H1 (cell line): ENCODE data around the gene ZNF609. TPM values are rescaled to one million over a fixed set of nuclear protein-coding genes. Genes with fewer than 3 reads are reported as not detected.

Experiments used
- CTCF ChIA-PET: fragments of 300-600 bp; sonication (Branson Sonifier 250); formaldehyde crosslinking; loops from one replicate; lab custom pipeline; 2021; ENCODE audit not compliant: partially characterized antibody; lab: Charles Lee
- POLR2A ChIA-PET: fragments of 300-600 bp; sonication (Branson Sonifier 250); formaldehyde crosslinking; loops from one replicate; lab custom pipeline; 2021; ENCODE audit warnings: inconsistent platforms; ENCODE audit not compliant: partially characterized antibody; lab: Charles Lee
- DNase-seq, 2 experiments: peaks; one replicate each; pipeline versions ENCODE4 v3.0.0 to v3.0.0-alpha.2; 2010 to 2022; ENCODE audit warnings: low spot score in 2 of 2, low read depth in 1 of 2, mixed read lengths in 1 of 2
- FAIRE-seq: peaks from 2 replicates; lab custom pipeline; 2011; peaks lifted over from hg19 to GRCh38; lab: Jason Lieb, UNC
- H2AFZ ChIP-seq: 2 replicates; pipeline ENCODE4 v1.8.1; 2012; ENCODE audit warnings: low read length, inconsistent platforms
- H2AK5ac ChIP-seq: 2 replicates; pipeline ENCODE4 v1.6.1; 2013; ENCODE audit warnings: low read depth, low read length
- H2BK120ac ChIP-seq: replicated peaks from 2 replicates; pipeline ENCODE3; 2013; ENCODE audit warnings: low read depth, low read length, inconsistent platforms
- H2BK12ac ChIP-seq: 2 replicates; pipeline ENCODE4 v1.6.1; 2013; ENCODE audit warnings: low read depth, low read length
- H2BK15ac ChIP-seq: 2 replicates; pipeline ENCODE4 v1.6.1; 2013; ENCODE audit warnings: low read length
- H2BK20ac ChIP-seq: 2 replicates; pipeline ENCODE4 v1.6.1; 2013; ENCODE audit warnings: low read length
- H2BK5ac ChIP-seq: 2 replicates; pipeline ENCODE4 v1.6.1; 2013; ENCODE audit warnings: low read depth, low read length
- H3K14ac ChIP-seq: 2 replicates; pipeline ENCODE4 v1.6.1; 2013; ENCODE audit warnings: inconsistent platforms; ENCODE audit not compliant: insufficient read length
- H3K18ac ChIP-seq: 2 replicates; pipeline ENCODE4 v1.6.1; 2013; ENCODE audit warnings: low read length; ENCODE audit errors: extremely low read depth
- H3K23ac ChIP-seq: 2 replicates; pipeline ENCODE4 v1.6.1; 2013; ENCODE audit warnings: inconsistent platforms; ENCODE audit not compliant: insufficient read length
- H3K23me2 ChIP-seq: 2 replicates; pipeline ENCODE4 v1.6.1; 2013; ENCODE audit warnings: low read depth, low read length
- H3K27ac ChIP-seq: 2 replicates; pipeline ENCODE4 v1.6.1; 2011; ENCODE audit warnings: low read depth, low read length, inconsistent platforms
- H3K27me3 ChIP-seq, 4 experiments: replicated peaks in 1 of 4; 1 replicate in 1 of 4; 2 replicates in 3 of 4; pipeline versions ENCODE4 v1.6.1 to v1.8.1; 2011 to 2013; ENCODE audit warnings: low read length in 3 of 4, mild to moderate bottlenecking in 3 of 4, inconsistent platforms in 2 of 4, mixed read lengths in 2 of 4, moderate library complexity in 1 of 4; ENCODE audit not compliant: control insufficient read depth in 3 of 4, insufficient read depth in 3 of 4; ENCODE audit errors: extremely low read depth in 1 of 4
- H3K36me3 ChIP-seq, 4 experiments: 2 replicates each; pipeline versions ENCODE4 v1.6.1 to v1.8.1; 2011 to 2013; ENCODE audit warnings: mild to moderate bottlenecking in 4 of 4, low read length in 3 of 4, moderate library complexity in 2 of 4, control low read depth in 1 of 4, inconsistent platforms in 1 of 4; ENCODE audit not compliant: insufficient read depth in 4 of 4, control insufficient read depth in 2 of 4
- H3K4ac ChIP-seq: replicated peaks from 2 replicates; pipeline ENCODE3; 2013; ENCODE audit warnings: low read length, low read depth, mixed read lengths, inconsistent platforms; ENCODE audit not compliant: insufficient read length
- H3K4me1 ChIP-seq, 4 experiments: replicated peaks in 1 of 4; 1 replicate in 1 of 4; 2 replicates in 3 of 4; pipeline versions ENCODE4 v1.6.1 to v1.8.1; 2011 to 2013; ENCODE audit warnings: low read length in 3 of 4, inconsistent platforms in 2 of 4, mixed read lengths in 1 of 4; ENCODE audit not compliant: insufficient read depth in 4 of 4, control insufficient read depth in 3 of 4
- H3K4me2 ChIP-seq, 2 experiments: 2 replicates each; pipeline versions ENCODE4 v1.6.1 to v1.8.1; 2011 to 2013; ENCODE audit warnings: low read depth in 2 of 2, low read length in 2 of 2, control low read depth in 1 of 2, inconsistent platforms in 1 of 2, mild to moderate bottlenecking in 1 of 2; ENCODE audit not compliant: insufficient read depth in 1 of 2
- H3K4me3 ChIP-seq, 4 experiments: fragments of 200-600, 300-600 bp in 1 of 4; sonication (generic), shearing (Covaris generic), sonication (Bioruptor Twin) in 1 of 4; 2 replicates each; pipeline versions ENCODE4 v1.5.1 to v1.8.1; 2011 to 2016; ENCODE audit warnings: low read length in 4 of 4, low read depth in 3 of 4, control low read depth in 2 of 4, inconsistent platforms in 2 of 4, mild to moderate bottlenecking in 2 of 4, mixed read lengths in 1 of 4, moderate library complexity in 1 of 4; ENCODE audit not compliant: insufficient read depth in 2 of 4; ENCODE audit errors: extremely low read depth in 1 of 4
- H3K56ac ChIP-seq: replicated peaks from 2 replicates; pipeline ENCODE3; 2013; ENCODE audit warnings: low read depth, mild to moderate bottlenecking, mixed read lengths, low read length, inconsistent platforms; ENCODE audit not compliant: insufficient read length
- H3K79me1 ChIP-seq: 2 replicates; pipeline ENCODE4 v1.6.1; 2013; ENCODE audit warnings: low read depth, low read length, control low read depth
- H3K79me2 ChIP-seq, 2 experiments: 2 replicates each; pipeline versions ENCODE4 v1.6.1 to v1.8.1; 2012 to 2013; ENCODE audit warnings: low read length in 2 of 2, mild to moderate bottlenecking in 2 of 2, inconsistent platforms in 1 of 2; ENCODE audit not compliant: insufficient read depth in 2 of 2, control insufficient read depth in 1 of 2
- H3K9ac ChIP-seq, 4 experiments: replicated peaks in 1 of 4; 1 replicate in 1 of 4; 2 replicates in 3 of 4; pipeline versions ENCODE4 v1.6.1 to v1.8.1; 2011 to 2013; ENCODE audit warnings: low read depth in 3 of 4, low read length in 3 of 4, control low read depth in 2 of 4, mild to moderate bottlenecking in 2 of 4, moderate library complexity in 2 of 4, inconsistent platforms in 1 of 4; ENCODE audit errors: extremely low read depth in 1 of 4
- H3K9me3 ChIP-seq, 2 experiments: 2 replicates each; pipeline versions ENCODE4 v1.6.1 to v1.8.1; 2012 to 2013; ENCODE audit warnings: mild to moderate bottlenecking in 2 of 2, moderate library complexity in 2 of 2, control low read depth in 1 of 2, inconsistent platforms in 1 of 2, low read depth in 1 of 2, low read length in 1 of 2, mixed read lengths in 1 of 2; ENCODE audit not compliant: insufficient read depth in 2 of 2
- H4K20me1 ChIP-seq, 2 experiments: replicated peaks in 1 of 2; 2 replicates each; pipeline versions ENCODE3 to v1.8.1; 2011 to 2013; ENCODE audit warnings: inconsistent platforms in 2 of 2, low read length in 2 of 2, mild to moderate bottlenecking in 1 of 2; ENCODE audit not compliant: insufficient read depth in 2 of 2, control insufficient read depth in 1 of 2
- H4K5ac ChIP-seq: 2 replicates; pipeline ENCODE4 v1.6.1; 2013; ENCODE audit warnings: low read length, low read depth, mixed read lengths, inconsistent platforms; ENCODE audit not compliant: insufficient read length
- H4K8ac ChIP-seq: 2 replicates; pipeline ENCODE4 v1.8.0; 2013; ENCODE audit warnings: mild to moderate bottlenecking, moderate library complexity, low read length, inconsistent platforms; ENCODE audit not compliant: insufficient read depth; ENCODE audit errors: extremely low read depth
- H4K91ac ChIP-seq: replicated peaks from 2 replicates; pipeline ENCODE3; 2013; ENCODE audit warnings: low read length, mixed read lengths, inconsistent platforms; ENCODE audit not compliant: insufficient read length
- CHD2 ChIP-seq: IDR thresholded peaks from 2 replicates; pipeline ENCODE4 v1.6.1; 2012; ENCODE audit warnings: low read length, improper control_type of control experiment
- JUN ChIP-seq: IDR thresholded peaks from 2 replicates; pipeline ENCODE4 v1.6.1; 2011; ENCODE audit warnings: low read depth, mild to moderate bottlenecking, improper control_type of control experiment, low read length
- NANOG ChIP-seq: IDR thresholded peaks from 2 replicates; pipeline ENCODE4 v1.6.1; 2011; ENCODE audit warnings: low read length, low read depth, mild to moderate bottlenecking, inconsistent platforms; ENCODE audit not compliant: insufficient read depth, poor library complexity, severe bottlenecking
- RNF2 ChIP-seq: fragments of 200-900, 300-1000 bp; sonication (generic); IDR thresholded peaks from 2 replicates; pipeline ENCODE4 v1.7.1; 2016; ENCODE audit warnings: borderline replicate concordance, low read depth, mild to moderate bottlenecking, antibody characterized with exemption, low read length; ENCODE audit not compliant: poor library complexity, severe bottlenecking; ENCODE audit errors: missing control alignments
- USF2 ChIP-seq: IDR thresholded peaks from 2 replicates; pipeline ENCODE4 v1.6.1; 2011; ENCODE audit warnings: low read length, improper control_type of control experiment
- polyA plus RNA-seq, 7 experiments: library from polyadenylated mRNA; depleted of rRNA in 3 of 7; stranded (reverse) in 5 of 7; unstranded in 2 of 7; fragments of >200 nt in 5 of 7; fragments of 200-250 nt in 2 of 7; gene quantifications; 1 replicate in 5 of 7; 2 replicates in 1 of 7; 4 replicates in 1 of 7; pipeline versions ENCODE4 v1.2.1 to v1.2.3, GENCODE V29; 2011 to 2013; ENCODE audit warnings: missing spikeins in 2 of 7, mixed read lengths in 2 of 7
- total RNA-seq: library from RNA; stranded (reverse); fragmentation: NEBNext Ultra II Directional; extraction: Animal tissue kit (Norgen Biotek cat#: 25700); gene quantifications from 2 replicates; pipeline ENCODE4 v1.2.1, GENCODE V29; 2021

Gene ZNF609
- total and polyA plus RNA-seq, 2 of the 8 experiments (the other 6 are each of a cell fraction or from before 2014, with no cell fraction given), result 15.5 to 47.8 TPM

- H3K9me3 ChIP-seq, result no peaks in the 10 kb centered on the region
- POLR2A ChIA-PET, result no interaction called here
- no peak for DNase-seq
Measured at GRCh38 chr15:64604319-64604718, 143.9 kb downstream of the ZNF609 start.

More at GRCh38 chr15:64604319-64604718, 143.9 kb downstream of the ZNF609 start:
- Histone ChIP-seq H2BK12ac (no peak overlapping the region), H3K14ac (no peak overlapping the region), H3K4me2 (no peak overlapping the region), H4K91ac (no peak overlapping the region), H2AK5ac (no peak overlapping the region), H3K79me1 (no peaks in the 10 kb centered on the region; the same call in none of the 2 replicates), H3K23me2 (no peaks in the 10 kb centered on the region), H3K4ac (no peak overlapping the region), H3K4me1 (peaks cover 0 to 3% (median 0%) of the 10 kb centered on the region in 4 experiments; a peak in 2 of 7 replicates), H3K4me3 (no peak overlapping the region), H3K56ac (no peak overlapping the region), H3K9ac (no peak overlapping the region), H3K27ac (no peak overlapping the region), H3K36me3 (no peaks in the 10 kb centered on the region), H3K23ac (no peak overlapping the region), H3K27me3 (no peaks in the 10 kb centered on the region), H2BK5ac (no peak overlapping the region), H2AFZ (no peak overlapping the region), H2BK20ac (no peak overlapping the region), H3K79me2 (peaks cover 0 to 59% of the 10 kb centered on the region in 2 experiments; a peak in 3 of 4 replicates), H2BK15ac (no peak overlapping the region), H3K18ac (no peak overlapping the region), H2BK120ac (no peak overlapping the region), H4K8ac (no peak overlapping the region), H4K5ac (no peak overlapping the region), H4K20me1 (peaks cover 0 to 5% of the 10 kb centered on the region in 2 experiments)
- FAIRE-seq, result no peak
- CTCF ChIA-PET, result interaction anchor here (0.5 to 1.7 kb wide), 4 partner anchors 41 to 266 kb away, joined by 3 to 5 read pairs (median 4); no protein-coding TSS in a partner anchor
- TF ChIP-seq RNF2 (no peak), JUN (no peak), USF2 (no peak), CHD2 (no peak), NANOG (no peak)
